Measurements from ENCODE around the gene ELP2. TPM values are rescaled to one million over a fixed set of nuclear protein-coding genes. Genes with fewer than 3 reads are reported as not detected.

Gene ELP2
- total RNA-seq, 1 experiment from 2014 or later: 54.2 TPM

DNA sequence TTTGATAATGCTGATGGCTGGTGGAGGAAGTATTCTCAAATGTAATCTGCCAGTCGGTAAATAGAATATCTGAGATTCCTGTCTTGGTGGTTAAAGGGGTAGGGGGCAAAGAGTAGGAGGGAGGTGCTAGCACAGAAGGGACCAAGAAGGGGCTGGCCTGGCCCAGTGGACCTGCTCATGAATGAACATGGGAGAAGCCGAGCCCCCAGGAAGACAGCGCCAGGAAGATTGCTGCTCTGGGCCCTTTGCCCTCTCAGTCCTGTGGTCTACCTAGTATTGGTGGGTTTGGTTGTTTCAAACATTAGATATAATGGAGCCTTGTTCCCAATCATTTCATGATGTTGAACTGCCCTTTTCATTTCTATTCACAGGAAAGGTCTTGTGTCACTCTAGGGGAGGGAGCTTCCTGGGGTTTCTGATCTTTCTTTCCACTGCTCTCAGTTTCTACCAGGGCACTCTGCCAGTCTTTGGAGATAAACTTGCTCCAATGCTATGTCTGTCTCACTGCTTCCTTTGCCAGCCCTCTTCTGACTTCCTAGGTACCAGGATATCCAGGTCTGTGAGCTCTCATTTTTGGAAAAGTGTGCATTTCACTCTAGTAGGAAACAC lies 52.3 kb downstream of the ELP2 start:
- no peaks in the 10 kb centered on the region for H3K9me3 ChIP-seq (ENCODE audit: insufficient read depth, low read depth)
- H4K20me1 ChIP-seq (ENCODE audit: insufficient read depth): no peaks in the 10 kb centered on the region
- no peak overlapping the region for H3K4me2 ChIP-seq
- H3K27me3 ChIP-seq (ENCODE audit: insufficient read depth, low read depth): no peaks in the 10 kb centered on the region
- H3K4me1 ChIP-seq (replicated peaks; ENCODE audit: insufficient read depth): no peaks in the 10 kb centered on the region
- POLR2A ChIA-PET (ENCODE audit: unreplicated experiment): interaction anchor here (0.5 kb wide), 1 partner anchor 908 kb away, joined by 7 read pairs; no protein-coding TSS in a partner anchor
- no peak overlapping the region for H2AFZ ChIP-seq
- TF ChIP-seq EZH2 (IDR thresholded peaks at IDR 0.05; ENCODE audit: low read depth): no peak
- TF ChIP-seq, protein P1, sequence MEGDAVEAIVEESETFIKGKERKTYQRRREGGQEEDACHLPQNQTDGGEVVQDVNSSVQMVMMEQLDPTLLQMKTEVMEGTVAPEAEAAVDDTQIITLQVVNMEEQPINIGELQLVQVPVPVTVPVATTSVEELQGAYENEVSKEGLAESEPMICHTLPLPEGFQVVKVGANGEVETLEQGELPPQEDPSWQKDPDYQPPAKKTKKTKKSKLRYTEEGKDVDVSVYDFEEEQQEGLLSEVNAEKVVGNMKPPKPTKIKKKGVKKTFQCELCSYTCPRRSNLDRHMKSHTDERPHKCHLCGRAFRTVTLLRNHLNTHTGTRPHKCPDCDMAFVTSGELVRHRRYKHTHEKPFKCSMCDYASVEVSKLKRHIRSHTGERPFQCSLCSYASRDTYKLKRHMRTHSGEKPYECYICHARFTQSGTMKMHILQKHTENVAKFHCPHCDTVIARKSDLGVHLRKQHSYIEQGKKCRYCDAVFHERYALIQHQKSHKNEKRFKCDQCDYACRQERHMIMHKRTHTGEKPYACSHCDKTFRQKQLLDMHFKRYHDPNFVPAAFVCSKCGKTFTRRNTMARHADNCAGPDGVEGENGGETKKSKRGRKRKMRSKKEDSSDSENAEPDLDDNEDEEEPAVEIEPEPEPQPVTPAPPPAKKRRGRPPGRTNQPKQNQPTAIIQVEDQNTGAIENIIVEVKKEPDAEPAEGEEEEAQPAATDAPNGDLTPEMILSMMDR (conservative IDR thresholded peaks at IDR 0.05): no peak
- CTCF ChIA-PET: no interaction called here
- no TSS peak for BruUV-seq (replicated peaks)
- no peak overlapping the region for H3K27ac ChIP-seq
- intact Hi-C loops (cut with micrococcal nuclease; ENCODE audit: unreplicated experiment): no loop called here
- H3K4me3 ChIP-seq: no peak overlapping the region
- no peak for DNase-seq
- no peaks in the 10 kb centered on the region for H3K79me2 ChIP-seq (ENCODE audit: low read depth)
- 0 out of 2 replicates have a peak, but pooled peaks cover 3% of the 10 kb centered on the region for H3F3A ChIP-seq (ENCODE audit: insufficient read depth, low read depth)
- H3K36me3 ChIP-seq (ENCODE audit: low read depth): no peaks in the 10 kb centered on the region
- no peaks in the 10 kb centered on the region for H3K9me2 ChIP-seq (ENCODE audit: insufficient read depth)

DNA sequence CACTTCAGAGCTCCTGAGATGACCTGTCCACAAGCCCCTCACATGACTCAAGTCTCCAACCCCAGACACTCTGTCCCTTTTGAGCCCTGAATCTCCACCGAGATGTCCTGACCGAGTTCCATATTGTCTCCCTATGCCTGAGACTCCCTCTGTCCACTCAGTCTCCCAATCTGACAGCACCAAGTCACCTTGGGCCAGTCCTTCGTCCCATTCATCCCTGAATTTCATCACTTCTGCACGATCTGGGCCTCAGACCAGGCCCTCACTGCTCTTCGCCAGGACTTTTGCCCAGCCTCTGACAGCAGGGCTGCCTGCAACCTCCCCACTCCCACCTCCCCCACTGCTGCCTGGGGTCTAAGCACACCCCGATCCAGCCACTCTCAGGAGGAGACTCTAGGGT lies 53.3 kb downstream of the ELP2 start:
- no peak for DNase-seq
- ChIA-PET CTCF (no interaction called here), POLR2A (ENCODE audit: unreplicated experiment) (no interaction called here)
- no peak overlapping the region for H3K4me2 ChIP-seq
- no peaks in the 10 kb centered on the region for H3K4me1 ChIP-seq (replicated peaks; ENCODE audit: insufficient read depth)
- H3K4me3 ChIP-seq: no peak overlapping the region
- intact Hi-C loops (cut with micrococcal nuclease; ENCODE audit: unreplicated experiment): no loop called here
- no peaks in the 10 kb centered on the region for H3K27me3 ChIP-seq (ENCODE audit: insufficient read depth, low read depth)
- 0 out of 2 replicates have a peak, but pooled peaks cover 3% of the 10 kb centered on the region for H3F3A ChIP-seq (ENCODE audit: insufficient read depth, low read depth)
- no peak overlapping the region for H3K27ac ChIP-seq
- TF ChIP-seq, protein P1 (conservative IDR thresholded peaks at IDR 0.05): no peak
- TF ChIP-seq EZH2 (IDR thresholded peaks at IDR 0.05; ENCODE audit: low read depth): no peak
- no peaks in the 10 kb centered on the region for H3K36me3 ChIP-seq (ENCODE audit: low read depth)
- no TSS peak for BruUV-seq (replicated peaks)
- peaks cover 6% of the 10 kb centered on the region for H3K79me2 ChIP-seq (ENCODE audit: low read depth)
- H2AFZ ChIP-seq: no peak overlapping the region
- no peaks in the 10 kb centered on the region for H3K9me3 ChIP-seq (ENCODE audit: insufficient read depth, low read depth)
- no peaks in the 10 kb centered on the region for H3K9me2 ChIP-seq (ENCODE audit: insufficient read depth)
- no peaks in the 10 kb centered on the region for H4K20me1 ChIP-seq (ENCODE audit: insufficient read depth)

DNA sequence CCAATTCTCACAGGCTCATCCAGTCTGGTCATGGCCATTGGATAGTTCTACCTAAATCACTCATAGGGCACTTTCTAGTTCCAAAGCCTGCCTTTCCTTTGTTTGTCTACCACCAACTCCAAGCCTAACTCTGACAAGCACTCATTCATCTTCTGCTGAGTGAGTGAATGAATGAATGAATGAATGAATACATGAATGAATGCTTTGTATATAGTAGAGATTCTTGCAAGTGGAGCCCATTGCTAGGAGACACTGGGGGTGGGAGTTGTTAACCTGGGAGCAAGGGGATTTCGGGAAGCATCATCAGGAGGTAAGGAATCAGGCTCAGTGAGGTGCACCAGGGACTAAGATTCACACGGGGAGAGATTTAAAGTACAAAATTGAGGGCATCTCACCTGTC lies 54.3 kb downstream of the ELP2 start:
- H3K27ac ChIP-seq: no peak overlapping the region
- H3K4me3 ChIP-seq: no peak overlapping the region
- H3K4me1 ChIP-seq (replicated peaks; ENCODE audit: insufficient read depth): peaks cover 6% of the 10 kb centered on the region
- H3K36me3 ChIP-seq (ENCODE audit: low read depth): no peaks in the 10 kb centered on the region
- H3K4me2 ChIP-seq: no peak overlapping the region
- DNase-seq: no peak
- H3F3A ChIP-seq (ENCODE audit: insufficient read depth, low read depth): 0 out of 2 replicates have a peak, but pooled peaks cover 3% of the 10 kb centered on the region
- H2AFZ ChIP-seq: no peak overlapping the region
- no peaks in the 10 kb centered on the region for H4K20me1 ChIP-seq (ENCODE audit: insufficient read depth)
- no peaks in the 10 kb centered on the region for H3K9me3 ChIP-seq (ENCODE audit: insufficient read depth, low read depth)
- peaks cover 15% of the 10 kb centered on the region for H3K79me2 ChIP-seq (ENCODE audit: low read depth)
- H3K27me3 ChIP-seq (ENCODE audit: insufficient read depth, low read depth): no peaks in the 10 kb centered on the region
- intact Hi-C loops (cut with micrococcal nuclease; ENCODE audit: unreplicated experiment): no loop called here
- TF ChIP-seq, protein P1 (conservative IDR thresholded peaks at IDR 0.05): no peak
- no peak for TF ChIP-seq EZH2 (IDR thresholded peaks at IDR 0.05; ENCODE audit: low read depth)
- no TSS peak for BruUV-seq (replicated peaks)
- CTCF ChIA-PET: no interaction called here
- H3K9me2 ChIP-seq (ENCODE audit: insufficient read depth): no peaks in the 10 kb centered on the region
- POLR2A ChIA-PET (ENCODE audit: unreplicated experiment): no interaction called here
